ENCODE data around the gene CEP95.

The CEP95 gene

GRCh38 chr17:64580384-64581315, 73.9 kb downstream of the CEP95 start:
- TF ChIP-seq, protein P1, sequence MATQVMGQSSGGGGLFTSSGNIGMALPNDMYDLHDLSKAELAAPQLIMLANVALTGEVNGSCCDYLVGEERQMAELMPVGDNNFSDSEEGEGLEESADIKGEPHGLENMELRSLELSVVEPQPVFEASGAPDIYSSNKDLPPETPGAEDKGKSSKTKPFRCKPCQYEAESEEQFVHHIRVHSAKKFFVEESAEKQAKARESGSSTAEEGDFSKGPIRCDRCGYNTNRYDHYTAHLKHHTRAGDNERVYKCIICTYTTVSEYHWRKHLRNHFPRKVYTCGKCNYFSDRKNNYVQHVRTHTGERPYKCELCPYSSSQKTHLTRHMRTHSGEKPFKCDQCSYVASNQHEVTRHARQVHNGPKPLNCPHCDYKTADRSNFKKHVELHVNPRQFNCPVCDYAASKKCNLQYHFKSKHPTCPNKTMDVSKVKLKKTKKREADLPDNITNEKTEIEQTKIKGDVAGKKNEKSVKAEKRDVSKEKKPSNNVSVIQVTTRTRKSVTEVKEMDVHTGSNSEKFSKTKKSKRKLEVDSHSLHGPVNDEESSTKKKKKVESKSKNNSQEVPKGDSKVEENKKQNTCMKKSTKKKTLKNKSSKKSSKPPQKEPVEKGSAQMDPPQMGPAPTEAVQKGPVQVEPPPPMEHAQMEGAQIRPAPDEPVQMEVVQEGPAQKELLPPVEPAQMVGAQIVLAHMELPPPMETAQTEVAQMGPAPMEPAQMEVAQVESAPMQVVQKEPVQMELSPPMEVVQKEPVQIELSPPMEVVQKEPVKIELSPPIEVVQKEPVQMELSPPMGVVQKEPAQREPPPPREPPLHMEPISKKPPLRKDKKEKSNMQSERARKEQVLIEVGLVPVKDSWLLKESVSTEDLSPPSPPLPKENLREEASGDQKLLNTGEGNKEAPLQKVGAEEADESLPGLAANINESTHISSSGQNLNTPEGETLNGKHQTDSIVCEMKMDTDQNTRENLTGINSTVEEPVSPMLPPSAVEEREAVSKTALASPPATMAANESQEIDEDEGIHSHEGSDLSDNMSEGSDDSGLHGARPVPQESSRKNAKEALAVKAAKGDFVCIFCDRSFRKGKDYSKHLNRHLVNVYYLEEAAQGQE (IDR thresholded peaks at IDR 0.05; ENCODE audit: insufficient read depth in 1 of 2, low read depth in 2 of 2, low read length in 2 of 2), result no peak
- TF ChIP-seq FOXP2 (optimal IDR thresholded peaks at IDR 0.05; ENCODE audit: borderline replicate concordance, extremely low read depth, extremely low read length, insufficient read depth) (no peak), SIN3A (IDR thresholded peaks at IDR 0.05; ENCODE audit: borderline replicate concordance, insufficient read depth, low read length) (no peak), TAF1 (IDR thresholded peaks at IDR 0.05; ENCODE audit: borderline replicate concordance, insufficient read depth, low read length) (no peak), POLR2AphosphoS5 (IDR thresholded peaks at IDR 0.05; ENCODE audit: low read depth, low read length) (no peak)

DNA sequence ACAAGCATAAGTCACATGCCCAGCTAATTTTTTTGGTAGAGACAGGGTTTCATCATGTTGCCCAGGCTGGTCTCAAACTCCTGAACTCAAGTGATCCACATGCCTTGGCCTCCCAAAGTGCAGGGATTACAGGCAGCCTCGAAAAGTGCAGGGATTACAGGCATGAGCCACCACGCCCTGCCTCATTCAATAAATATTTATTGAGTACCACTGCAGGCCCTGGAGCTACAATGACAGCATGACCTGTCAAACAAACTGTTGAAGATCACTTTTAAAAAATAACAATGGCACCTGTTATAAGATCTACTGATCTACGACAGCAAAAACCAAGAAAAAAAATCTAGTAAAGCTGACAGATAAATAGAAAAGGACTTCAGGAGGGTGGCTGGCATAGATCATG, 76.3 kb downstream of the CEP95 start:
- no peak for TF ChIP-seq FOXP2 (optimal IDR thresholded peaks at IDR 0.05; ENCODE audit: borderline replicate concordance, extremely low read depth, extremely low read length, insufficient read depth)
- no peak for TF ChIP-seq POLR2AphosphoS5 (IDR thresholded peaks at IDR 0.05; ENCODE audit: low read depth, low read length)

GRCh38 chr17:64585146-64585545, 78.4 kb downstream of the CEP95 start:
- TF ChIP-seq SIN3A (IDR thresholded peaks at IDR 0.05; ENCODE audit: borderline replicate concordance, insufficient read depth, low read length) (no peak), FOXP2 (optimal IDR thresholded peaks at IDR 0.05; ENCODE audit: borderline replicate concordance, extremely low read depth, extremely low read length, insufficient read depth) (no peak), TAF1 (IDR thresholded peaks at IDR 0.05; ENCODE audit: borderline replicate concordance, insufficient read depth, low read length) (no peak), POLR2AphosphoS5 (IDR thresholded peaks at IDR 0.05; ENCODE audit: low read depth, low read length) (no peak)
- TF ChIP-seq, protein P1 (IDR thresholded peaks at IDR 0.05; ENCODE audit: insufficient read depth in 1 of 2, low read depth in 2 of 2, low read length in 2 of 2), result no peak

Measured in PFSK-1 (cell line).